HG02678 (cell line): ENCODE data around the gene ALAS2.
"Not testable (repeated sequence)": the region's sequence is repeated elsewhere in the genome, so short reads cannot be mapped to it uniquely, and the experiment has no call there.

Experiments
- ATAC-seq: cut with Tn5 transposase; IDR thresholded peaks from one replicate; pipeline ENCODE4 v1.9.1; 2021; ENCODE audit warnings: mild to moderate bottlenecking, moderate library complexity; ENCODE audit not compliant: unreplicated experiment

ALAS2 gene

DNA sequence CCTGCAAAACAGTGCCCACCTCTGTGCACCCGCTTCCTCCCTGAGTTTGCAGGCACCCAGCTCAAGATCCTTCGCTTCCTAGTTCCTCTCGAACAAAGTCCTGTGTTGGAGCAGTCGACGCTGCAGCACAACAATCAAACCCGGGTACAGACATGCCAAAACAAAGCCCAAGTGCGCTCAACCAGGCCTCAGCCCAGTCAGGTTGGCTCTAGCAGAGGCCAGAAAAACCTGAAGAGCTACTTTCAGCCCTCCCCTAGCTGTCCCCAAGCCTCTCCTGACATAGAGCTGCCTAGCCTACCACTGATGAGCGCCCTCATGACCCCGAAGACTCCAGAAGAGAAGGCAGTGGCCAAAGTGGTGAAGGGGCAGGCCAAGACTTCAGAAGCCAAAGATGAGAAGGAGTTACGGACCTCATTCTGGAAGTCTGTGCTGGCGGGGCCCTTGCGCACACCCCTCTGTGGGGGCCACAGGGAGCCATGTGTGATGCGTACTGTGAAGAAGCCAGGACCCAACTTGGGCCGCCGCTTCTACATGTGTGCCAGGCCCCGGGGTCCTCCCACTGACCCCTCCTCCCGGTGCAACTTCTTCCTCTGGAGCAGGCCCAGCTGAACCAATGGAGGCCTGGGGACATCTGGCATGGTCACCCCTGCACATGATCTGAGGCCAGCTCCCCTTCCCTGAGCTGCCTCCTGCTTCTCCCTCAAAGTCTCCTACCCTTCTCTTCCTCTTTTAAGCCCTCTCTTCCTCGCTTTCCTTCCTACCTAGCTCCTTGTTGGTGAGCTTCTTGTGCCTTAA, 23.8 kb downstream of the ALAS2 start:
- ATAC-seq, result no peak

DNA sequence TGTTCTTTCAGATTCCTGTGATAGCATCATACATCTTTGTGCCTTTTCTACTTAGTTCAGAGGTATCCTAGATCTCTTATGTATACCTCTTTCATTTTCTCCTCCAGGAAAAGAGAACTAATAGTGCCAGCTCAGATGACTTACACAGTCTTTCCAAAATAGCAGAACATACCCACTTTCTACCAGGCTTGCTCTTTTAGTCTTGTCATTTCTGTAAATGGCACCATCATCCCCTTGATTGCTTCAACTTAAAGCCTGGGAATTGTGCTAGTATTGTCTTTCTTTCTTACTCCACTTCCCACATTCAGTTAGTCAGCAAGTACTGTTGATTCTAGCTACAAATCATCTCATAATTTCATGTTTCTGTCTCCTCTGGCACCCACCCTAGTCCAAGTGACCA, 25.5 kb downstream of the ALAS2 start:
- ATAC-seq, result no peak

DNA sequence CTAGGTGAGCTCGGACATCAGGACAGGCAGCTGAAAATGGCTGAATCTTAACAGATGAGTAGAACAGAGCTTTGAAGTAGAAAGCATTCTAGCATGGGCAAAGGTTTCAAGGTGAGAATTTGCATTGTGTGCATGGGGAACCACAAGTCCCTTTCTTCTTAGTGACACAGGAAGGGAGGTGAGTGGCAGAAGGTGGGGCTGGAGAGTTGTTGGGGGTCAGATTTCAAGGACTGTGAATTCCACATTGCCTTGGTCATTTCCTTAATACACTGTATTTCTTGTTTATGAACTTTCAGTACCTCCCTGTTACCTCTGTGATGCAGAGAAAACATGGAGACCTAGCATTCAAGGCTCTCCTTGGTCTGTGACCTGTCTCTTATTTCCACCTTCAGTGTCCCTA, 26.5 kb downstream of the ALAS2 start:
- ATAC-seq, result no peak

DNA sequence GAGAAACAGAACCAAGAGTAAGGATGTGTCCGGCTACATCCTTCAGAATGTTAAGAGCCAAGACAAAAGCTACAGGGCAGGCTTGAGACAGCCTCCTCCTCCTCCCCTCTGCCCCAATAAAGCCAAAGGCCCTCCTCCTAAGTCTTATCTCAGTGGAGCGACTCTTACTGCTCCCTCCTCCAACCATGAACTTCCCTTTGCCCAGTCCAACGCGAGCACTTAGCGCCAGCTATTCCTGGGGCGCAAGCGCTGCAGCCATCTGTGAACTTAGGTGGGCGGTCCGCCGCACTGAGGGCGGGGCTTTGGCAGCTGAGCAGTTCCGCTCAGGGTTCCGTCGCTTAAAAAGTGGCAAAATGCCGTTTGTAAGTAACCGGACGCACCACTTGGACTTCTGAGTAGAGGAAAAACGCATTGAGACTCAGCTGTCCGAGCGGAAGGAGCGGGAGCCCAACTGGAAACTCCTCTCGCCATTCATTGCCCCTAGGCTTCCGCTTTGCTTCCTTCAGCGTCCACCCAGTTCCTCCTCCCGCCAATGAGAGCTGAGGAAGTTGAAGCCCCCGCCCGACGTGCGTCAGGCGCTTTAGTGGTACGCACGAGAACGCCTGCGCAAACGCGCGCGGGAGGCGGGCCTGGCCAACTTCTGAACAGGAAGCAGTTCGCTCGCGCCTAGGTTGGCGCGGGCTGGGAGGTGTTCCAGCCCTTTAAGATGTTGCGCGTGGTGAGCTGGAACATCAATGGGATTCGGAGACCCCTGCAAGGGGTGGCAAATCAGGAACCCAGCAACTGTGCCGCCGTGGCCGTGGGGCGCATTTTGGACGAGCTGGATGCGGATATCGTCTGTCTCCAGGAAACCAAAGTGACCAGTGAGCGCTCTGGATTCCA, 30.8 kb downstream of the ALAS2 start, which contains the start of gene APEX2:
Gene APEX2 (plus strand): TSS at position 647 of the 882 bp plus-strand sequence. CDS start 60 bp downstream, at position 707.
- peak; percentile 95 for ATAC-seq

DNA sequence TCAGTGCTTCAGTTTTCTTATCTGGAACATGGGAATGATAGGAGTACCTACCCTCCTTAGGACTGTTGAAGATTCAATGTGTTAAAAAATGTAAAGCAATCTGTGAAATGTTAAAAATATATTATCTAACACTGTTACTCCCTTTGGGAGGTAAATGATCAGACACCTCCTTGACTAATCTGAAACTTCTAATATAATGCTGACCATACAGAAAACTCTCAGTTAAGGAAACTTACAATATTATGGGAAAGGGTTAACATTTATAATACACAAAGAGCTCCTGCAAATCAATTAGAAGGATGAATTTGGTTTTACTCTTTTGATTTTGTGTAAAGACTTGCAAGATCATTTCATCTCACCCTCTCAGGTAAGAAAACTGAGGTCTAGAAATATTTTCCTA, 35.2 kb downstream of the ALAS2 start:
- ATAC-seq, result no peak

DNA sequence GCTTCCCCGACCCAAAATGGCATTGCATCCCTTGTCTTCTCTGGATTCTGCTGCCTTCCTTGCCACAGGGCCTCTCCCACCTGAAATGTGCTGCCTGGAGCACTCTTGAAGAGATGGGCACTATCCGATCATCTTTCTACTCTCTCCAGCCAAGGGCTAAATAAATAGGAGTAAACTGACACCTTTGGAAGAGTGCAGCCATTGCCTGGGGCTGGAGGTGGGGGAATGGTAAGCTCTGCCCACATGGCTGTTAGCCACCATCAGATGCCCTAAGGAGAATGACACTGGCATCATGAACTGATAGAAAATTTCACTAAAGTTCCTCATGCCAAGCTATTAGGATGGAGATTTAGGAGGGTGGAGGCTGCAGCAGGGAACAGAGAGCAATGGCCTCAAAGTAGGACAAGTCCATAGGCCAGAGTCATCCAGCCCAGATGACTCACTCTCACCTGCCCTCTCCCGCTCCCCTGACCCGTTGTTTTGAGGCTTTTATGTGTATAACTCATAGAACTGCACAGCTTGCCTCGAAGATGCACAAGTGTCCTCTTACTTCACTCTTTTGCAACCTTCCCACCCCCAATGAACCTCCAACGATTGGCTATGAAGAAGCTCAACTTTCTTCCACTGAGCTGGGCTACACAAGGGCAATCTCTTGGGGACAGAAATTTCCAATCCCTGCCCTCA, 36.0 kb downstream of the ALAS2 start:
- ATAC-seq, result no peak

DNA sequence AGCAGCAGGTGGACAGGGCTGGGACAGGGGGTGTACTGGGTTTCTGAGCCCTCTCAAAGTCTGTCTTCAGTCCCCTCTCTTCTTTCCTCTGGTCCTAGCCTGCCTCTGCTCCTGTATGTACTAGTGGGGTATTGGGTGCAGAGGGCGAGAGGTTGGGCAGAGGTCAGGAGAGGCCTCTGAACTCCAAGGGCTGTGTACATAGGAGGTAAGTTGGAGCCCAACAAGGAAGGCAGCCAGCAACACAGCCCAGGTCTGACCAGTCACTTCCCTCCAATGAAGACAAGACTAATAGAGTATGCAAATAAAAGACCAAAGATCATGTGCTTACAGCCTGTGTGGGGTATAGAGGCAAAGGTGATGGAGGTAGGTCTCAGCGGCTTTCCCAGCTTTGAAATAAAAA, 36.7 kb downstream of the ALAS2 start, which contains the start of gene PFKFB1:
Gene PFKFB1 (minus strand): TSS at position 90 of the 400 bp plus-strand sequence. CDS start 181 bp downstream, outside the sequence.
- ATAC-seq, result no peak

DNA sequence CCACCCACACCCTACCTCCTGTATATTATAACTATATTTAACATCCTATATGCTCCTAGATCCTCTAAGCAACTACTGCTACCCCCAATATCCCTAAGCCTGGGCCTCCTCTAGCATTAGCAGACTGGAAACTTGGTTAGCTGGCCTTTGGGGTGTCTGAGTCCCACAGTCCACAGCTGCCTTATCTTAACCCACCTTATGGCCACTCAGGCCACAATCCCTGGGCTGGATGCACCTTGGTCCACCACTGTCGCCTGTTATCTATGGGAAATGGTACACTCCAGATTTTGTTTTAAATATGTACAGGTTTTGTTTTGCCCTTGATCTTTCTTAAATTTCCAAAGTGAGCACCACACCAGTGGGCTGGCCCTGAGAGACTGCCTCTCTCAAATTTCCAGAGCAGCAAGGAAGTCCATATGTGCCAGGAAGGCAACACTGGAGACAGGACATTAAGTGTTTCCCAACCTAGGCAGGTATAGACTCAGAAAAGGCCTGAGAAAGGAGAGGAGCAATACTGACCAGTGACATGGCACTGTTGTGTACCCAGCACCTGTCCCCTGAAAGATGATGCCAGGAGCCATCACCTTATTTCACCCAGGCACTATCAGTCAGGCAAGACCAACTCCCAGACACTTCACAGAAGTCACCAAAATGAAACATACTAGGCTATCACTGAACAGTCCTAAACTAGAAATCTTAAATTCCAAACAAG, 37.7 kb downstream of the ALAS2 start:
- no peak for ATAC-seq

DNA sequence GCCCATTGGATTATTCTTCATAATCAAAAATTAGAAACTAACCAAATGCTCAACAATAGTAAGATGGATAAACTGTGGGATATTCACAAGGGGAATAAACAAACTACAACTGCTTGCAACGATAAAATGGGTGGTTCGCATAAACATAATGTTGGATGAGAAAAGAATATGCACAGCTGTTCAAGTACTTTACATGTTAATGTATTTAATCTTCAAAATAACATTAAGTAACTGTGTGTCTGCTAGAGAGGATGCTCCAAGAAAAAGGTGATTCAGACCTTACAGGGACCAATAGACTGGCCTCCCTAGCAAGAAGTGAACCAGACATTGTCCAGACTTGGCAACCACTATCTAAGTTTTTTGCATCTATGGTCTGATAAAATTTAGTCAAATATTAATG, 39.1 kb downstream of the ALAS2 start:
- ATAC-seq, result no peak

DNA sequence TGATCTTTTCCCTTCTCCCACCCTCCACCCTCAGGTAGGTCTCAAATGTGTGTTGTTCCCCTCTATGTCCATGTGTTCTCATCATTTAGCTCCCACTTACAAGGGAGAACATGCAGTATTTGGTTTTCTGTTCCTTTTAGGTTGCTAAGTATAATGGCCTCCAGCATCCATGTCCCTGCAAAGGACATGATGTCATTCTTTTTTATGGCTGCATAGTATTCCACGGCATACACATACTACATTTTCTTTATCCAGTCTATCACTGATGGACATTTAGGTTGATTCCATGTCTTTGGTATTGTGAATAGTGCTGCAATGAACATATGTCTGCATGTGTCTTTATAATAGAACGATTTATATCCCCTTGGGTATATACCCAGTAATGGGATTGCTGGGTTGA, 47.5 kb downstream of the ALAS2 start:
- not testable (repeated sequence) for ATAC-seq

DNA sequence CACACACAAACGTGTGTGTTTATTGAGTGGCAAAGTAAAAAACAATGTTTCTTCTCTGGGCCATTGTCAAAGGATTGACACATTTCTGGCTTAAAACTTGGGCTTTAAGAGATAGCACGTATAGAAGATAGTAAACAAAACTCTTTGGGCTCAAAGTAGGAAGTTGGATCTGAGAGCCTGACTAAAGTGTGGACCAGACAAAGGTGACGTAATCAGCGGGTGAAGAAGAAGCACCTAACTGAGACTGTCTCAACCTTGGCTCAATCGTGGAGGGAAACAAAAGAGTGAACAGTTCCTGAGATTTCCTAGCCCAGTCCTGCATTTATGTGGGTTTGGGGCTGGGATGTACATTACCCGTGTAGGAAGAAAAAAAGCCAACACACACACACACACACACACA, 50.4 kb downstream of the ALAS2 start:
- no peak for ATAC-seq

DNA sequence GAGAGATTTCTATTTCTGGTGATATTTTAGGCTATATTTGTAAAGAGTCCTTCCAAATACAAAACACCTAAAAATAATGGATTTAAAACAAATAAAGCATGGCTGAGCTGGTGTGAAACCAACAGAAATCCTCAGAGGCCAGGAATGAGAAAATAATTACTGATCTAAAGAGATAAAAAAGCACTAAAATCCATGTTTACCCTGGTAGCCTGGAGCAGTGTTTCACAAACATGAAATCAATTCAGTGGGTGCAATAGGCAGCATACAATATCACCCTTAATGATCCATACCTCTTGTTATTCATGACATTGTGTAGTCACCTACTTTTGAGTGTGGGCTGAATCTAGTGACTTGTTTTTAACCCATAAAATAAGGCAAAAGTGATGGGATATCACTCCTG, 51.3 kb downstream of the ALAS2 start:
- no peak for ATAC-seq

DNA sequence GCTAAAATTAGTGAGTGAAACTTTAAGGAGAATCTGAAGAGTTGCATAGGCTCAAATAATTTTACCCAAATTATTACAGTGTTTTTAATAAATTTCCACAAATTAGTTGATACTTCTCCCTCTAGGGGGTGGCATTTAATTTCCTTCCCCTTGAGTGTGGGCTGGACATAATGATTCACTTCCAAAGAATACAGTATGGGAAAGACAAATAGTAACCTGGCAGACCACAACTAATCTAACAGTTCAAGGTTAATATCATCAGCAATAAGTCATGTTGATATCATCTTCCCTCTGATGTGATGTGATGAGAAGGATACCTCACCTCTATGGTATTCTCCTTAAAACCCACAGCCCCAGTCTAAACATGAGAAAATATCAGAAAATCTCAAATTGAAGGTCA, 52.3 kb downstream of the ALAS2 start:
- no peak for ATAC-seq

DNA sequence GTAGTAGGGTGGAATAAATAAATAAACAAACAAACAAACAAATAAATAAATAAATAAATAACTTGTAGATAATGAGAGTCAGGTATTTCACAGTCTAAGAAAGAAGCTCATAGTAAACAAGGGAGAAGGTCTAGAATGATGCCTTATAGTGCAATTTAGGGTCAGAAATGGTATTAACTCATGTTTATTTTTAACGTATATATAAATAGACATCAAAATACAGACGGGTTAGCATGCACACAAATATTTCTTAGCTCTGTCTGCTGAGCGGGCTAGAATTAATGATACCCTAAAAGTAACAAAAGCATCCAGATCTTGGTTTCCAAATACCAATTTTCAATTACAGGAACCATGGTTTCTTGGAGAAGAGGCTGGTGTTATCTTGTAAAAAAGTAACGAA, 53.4 kb downstream of the ALAS2 start:
- no peak for ATAC-seq

DNA sequence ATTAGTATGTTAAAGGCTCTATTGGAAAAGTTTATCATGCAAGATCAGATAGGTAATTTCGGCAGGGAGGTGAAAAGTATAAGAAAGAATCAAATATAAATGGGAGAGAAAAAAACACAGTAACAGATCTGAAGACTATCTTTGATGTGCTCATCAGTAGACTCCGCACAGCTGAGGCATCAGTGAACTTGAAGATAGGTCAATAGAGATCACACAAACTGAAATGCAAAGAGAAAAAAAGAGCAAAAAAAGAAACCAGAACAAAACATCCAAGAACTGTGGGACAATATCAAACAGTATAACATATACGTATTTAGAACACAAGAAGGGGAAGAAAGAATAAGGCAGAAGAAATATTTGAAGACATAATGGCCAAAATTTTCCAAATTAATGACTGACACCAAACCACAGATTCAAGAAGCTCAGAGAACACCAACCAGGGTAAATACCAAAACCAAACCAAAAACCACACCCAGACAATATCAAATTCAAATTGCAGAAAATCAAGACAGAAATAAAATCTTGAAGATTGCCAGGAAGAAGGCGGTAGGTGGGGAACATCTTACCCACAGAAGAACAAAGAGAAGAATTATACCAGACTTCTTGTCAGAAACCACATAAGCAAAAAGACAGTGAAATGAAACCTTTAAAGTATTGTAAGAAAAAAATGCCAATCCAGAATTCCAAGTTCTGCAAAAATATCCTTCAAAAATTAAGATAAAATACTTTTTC, 65.8 kb downstream of the ALAS2 start:
- ATAC-seq, result no peak

DNA sequence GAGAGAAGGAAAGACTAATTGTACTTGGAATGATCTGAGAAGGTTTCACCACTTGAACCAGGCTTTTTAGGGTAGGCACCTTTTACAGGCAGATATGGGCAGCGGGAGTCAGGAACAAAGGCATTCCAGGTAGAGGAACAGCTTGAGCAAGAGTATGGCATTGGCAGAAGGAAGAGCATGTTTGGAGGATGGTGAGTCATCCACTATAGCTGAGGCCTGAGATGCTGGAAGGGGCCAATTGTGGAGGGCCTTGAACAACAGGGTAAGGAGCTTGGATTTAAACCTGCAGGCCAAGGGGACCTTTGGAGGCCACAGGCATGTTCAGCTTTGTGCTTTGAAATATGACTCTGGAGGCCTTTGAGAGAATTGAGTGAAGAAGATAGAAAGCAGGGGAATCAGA, 69.0 kb downstream of the ALAS2 start:
- no peak for ATAC-seq
